ENCODE measurements around the gene CCHCR1.
A peak's percentile ranks its signal among the peaks of the same experiment; 100 is the strongest.
"Not testable (repeated sequence)": the region's sequence is repeated elsewhere in the genome, so short reads cannot be mapped to it uniquely, and the experiment has no call there.

Gene CCHCR1

DNA sequence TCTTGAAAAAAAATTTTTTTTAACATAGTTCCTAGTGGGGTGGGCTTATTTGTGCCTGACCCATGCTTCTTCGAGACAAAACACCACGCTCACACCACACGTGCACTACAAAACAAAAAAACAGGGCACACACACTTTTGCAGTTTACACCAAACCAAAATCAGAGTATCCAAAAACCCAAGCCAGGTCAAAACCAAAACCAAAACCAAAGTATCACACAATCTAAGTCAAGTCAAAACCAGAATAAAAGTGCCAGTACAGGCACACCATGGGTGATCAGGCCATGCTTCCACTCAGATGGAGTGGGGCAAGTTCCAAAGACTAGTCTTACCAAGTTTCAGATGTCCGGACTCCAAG lies 28.1 kb upstream of the CCHCR1 start:
- not testable (repeated sequence) for DNase-seq (ENCODE audit: low read depth in 1 of 2, low spot score in 1 of 2)

- not testable (repeated sequence) for DNase-seq (ENCODE audit: low read depth in 1 of 2, low spot score in 1 of 2)
Observed at GRCh38 chr6:31183859-31184258, 26.3 kb upstream of the CCHCR1 start.

- not testable (repeated sequence) for DNase-seq (ENCODE audit: low read depth in 1 of 2, low spot score in 1 of 2)
Observed at GRCh38 chr6:31183287-31183686, 25.7 kb upstream of the CCHCR1 start.

DNA sequence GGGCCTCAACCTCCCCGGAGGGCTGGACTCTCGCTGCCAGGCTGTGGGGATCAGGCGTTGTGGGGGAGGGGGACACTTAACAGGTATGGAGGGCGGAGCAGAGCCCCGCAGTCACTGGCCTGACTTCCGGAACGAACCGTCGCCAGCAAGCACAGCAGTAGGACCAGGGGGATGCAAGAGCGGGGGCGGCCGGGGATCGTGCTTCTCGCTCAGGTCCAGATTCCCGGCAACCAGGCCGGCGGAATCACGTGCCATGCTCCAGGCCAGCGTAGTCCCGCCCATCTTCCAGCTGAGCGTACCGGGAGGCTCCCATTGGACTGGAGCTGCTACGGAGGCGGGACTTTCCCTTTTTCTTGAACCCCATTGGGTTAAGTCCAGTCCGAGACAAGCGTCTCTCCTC lies 22.9 kb upstream of the CCHCR1 start:
- peak; percentile 21 to 33 for DNase-seq (ENCODE audit: low read depth in 1 of 2, low spot score in 1 of 2)

GRCh38 chr6:31179896-31180295 lies 22.3 kb upstream of the CCHCR1 start:
- no peak for DNase-seq (ENCODE audit: low read depth in 1 of 2, low spot score in 1 of 2)

GRCh38 chr6:31179042-31179386 lies 21.4 kb upstream of the CCHCR1 start:
- DNase-seq (ENCODE audit: low read depth in 1 of 2, low spot score in 1 of 2) = no peak

- no peak for DNase-seq (ENCODE audit: low read depth in 1 of 2, low spot score in 1 of 2)
Observed at GRCh38 chr6:31178143-31179041, 20.8 kb upstream of the CCHCR1 start.

DNA sequence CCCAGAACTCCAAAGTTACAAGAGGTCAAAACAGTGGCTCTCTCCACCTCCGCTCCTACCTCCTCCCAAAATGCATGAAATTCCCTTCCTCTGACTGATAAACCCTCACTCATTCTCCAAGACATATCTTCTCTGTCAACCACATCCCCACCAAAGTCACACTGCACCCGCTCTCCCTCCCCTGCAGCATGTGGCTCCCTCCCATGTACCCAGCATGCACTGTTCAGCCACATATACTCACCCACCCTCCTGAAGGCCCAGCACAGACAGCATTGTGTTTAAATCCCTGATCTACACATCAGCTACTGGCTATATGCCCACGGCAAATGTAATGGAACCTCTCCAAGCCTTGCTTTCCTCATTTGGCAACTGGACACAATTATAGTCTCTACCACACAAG lies 18.4 kb upstream of the CCHCR1 start:
- no peak for DNase-seq (ENCODE audit: low read depth in 1 of 2, low spot score in 1 of 2)

DNA sequence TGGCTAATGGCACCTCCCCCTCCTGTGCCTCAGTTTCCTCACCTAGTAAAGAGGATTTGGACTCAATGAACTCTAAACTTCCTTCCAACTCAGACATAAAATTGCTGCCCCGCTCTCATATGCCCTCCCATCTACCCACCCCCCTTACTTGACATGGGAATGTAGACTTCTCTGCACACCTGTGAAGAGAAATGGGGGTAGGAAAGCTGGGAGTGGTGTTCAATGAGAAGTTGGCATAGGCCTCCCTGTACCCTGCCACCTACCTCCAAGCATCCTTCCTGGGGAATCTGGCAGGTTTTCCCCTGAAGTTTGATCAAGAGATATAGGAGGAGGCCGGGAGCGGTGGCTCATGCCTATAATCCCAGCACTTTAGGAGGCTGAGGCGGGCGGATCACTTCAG lies 16.8 kb upstream of the CCHCR1 start:
- DNase-seq (ENCODE audit: low read depth in 1 of 2, low spot score in 1 of 2) = no peak

DNA sequence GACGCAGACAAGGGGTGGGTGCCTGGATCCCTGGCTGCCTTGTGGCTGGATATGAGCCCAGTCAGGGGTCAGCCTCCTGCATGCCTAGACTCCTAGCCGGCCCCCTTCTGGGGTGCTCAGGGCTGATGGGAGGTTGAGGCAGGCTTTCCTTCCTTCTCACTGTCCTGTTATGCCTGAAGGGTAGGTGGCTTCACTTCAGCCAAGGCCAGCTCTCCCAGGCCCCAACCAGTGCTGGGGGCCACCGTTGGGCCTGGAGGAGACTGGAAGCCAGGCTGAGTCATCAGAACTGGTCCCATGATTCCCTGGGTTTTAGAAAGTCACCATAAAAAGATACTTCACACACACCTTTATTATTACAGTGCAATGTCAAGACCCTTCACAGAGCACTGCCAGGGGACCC lies 15.8 kb upstream of the CCHCR1 start:
- no peak for DNase-seq (ENCODE audit: low read depth in 1 of 2, low spot score in 1 of 2)

DNA sequence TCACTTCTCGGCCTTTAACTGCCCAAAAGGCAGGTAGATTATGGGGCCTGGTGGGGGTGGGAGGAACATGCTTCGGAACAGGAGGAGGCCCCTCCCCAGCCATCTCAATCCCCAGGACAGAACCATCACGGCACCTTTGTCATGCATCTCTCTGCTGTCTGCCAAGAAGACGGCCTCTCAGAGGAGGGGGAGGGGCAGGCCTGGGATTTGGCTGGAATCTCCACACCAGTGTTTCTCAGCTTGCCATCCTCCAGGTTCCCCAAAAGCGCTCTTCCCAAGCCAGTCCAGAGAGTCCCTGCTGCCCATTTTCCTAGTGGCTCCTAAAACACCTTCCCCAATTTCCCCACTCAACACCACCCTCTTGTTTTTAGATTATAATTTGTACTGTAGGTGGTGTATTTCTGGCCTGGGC lies 15.4 kb upstream of the CCHCR1 start:
- DNase-seq (ENCODE audit: low read depth in 1 of 2, low spot score in 1 of 2) = no peak

DNA sequence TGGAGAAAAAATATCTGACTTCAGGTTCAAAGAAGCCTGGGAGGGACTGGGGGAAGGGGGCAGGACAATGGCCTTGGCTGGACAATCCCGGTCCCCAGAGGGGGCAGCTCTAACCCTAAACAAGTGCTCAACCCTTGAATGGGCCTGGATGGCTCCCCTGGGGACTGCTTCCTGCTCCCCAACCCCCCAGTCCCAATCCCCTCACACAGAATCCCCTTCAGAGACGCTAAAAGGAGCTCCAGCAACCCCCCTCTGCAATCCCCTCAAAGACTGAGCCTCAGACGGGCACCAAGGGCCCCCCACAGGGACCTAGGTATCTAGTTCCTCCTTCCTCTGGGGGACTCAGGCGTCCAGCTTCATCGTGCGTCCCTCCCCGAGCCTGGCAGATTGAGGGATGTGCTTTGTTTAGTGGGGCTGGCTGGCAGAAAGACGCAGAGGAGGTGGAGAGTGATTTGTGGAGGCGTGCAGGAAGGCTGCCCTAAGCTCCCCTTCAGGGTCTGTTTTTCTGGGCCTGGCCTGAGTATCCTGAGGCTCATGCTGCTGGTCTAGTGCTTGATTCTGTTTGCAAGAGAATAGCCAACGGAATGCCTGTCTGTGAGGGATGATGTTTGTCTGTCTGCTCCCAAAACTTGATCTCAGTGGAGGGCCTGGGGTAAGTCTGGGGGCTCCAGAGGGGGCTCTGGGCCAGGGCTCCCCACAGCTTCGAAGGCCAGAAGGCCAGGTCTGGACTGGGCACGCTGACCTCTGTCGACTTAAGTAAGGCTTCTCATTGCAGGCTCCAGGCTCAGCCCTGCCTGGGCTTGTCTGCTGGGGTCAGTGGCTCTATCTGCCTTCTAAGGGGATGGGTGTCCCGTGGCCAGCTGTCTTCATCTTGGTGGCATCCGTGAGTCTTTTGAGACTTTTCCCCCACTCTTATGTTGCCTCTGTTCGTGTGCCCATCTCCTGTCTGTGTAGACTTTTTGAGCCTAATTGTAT lies 14.6 kb upstream of the CCHCR1 start:
- no peak for DNase-seq (ENCODE audit: low read depth in 1 of 2, low spot score in 1 of 2)

GRCh38 chr6:31170987-31171671 lies 13.5 kb upstream of the CCHCR1 start:
- DNase-seq (ENCODE audit: low read depth in 1 of 2, low spot score in 1 of 2) = no peak

- DNase-seq (ENCODE audit: low read depth in 1 of 2, low spot score in 1 of 2) = no peak
Observed at GRCh38 chr6:31170600-31170881, 12.9 kb upstream of the CCHCR1 start, which contains the start of gene POU5F1. Gene POU5F1, minus strand, starts transcription at chr6:31170682. Its CDS starts 62 bp downstream, at chr6:31170620.

- not testable (repeated sequence) for DNase-seq (ENCODE audit: low read depth in 1 of 2, low spot score in 1 of 2)
Observed at GRCh38 chr6:31169858-31170599, 12.4 kb upstream of the CCHCR1 start.

- no peak for DNase-seq (ENCODE audit: low read depth in 1 of 2, low spot score in 1 of 2)
Observed at GRCh38 chr6:31169123-31169857, 11.7 kb upstream of the CCHCR1 start.

- no peak for DNase-seq (ENCODE audit: low read depth in 1 of 2, low spot score in 1 of 2)
Observed at GRCh38 chr6:31168606-31169005, 11.0 kb upstream of the CCHCR1 start.

DNA sequence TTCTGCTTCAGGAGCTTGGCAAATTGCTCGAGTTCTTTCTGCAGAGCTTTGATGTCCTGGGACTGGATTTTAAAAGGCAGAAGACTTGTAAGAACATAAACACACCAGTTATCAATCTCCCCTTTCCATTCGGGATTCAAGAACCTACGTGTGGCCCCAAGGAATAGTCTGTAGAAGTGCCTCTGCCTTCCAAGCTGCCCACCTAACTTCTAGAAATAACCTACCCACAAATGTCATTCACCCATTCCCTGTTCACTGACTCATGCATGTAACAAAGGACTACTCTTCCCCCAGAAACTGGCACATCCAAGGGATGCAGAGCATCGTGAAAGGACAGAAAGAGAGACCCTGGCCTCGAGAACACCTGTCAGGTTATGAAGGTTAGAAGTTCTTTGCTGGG lies 8.4 kb upstream of the CCHCR1 start:
- no peak for DNase-seq (ENCODE audit: low read depth in 1 of 2, low spot score in 1 of 2)

DNA sequence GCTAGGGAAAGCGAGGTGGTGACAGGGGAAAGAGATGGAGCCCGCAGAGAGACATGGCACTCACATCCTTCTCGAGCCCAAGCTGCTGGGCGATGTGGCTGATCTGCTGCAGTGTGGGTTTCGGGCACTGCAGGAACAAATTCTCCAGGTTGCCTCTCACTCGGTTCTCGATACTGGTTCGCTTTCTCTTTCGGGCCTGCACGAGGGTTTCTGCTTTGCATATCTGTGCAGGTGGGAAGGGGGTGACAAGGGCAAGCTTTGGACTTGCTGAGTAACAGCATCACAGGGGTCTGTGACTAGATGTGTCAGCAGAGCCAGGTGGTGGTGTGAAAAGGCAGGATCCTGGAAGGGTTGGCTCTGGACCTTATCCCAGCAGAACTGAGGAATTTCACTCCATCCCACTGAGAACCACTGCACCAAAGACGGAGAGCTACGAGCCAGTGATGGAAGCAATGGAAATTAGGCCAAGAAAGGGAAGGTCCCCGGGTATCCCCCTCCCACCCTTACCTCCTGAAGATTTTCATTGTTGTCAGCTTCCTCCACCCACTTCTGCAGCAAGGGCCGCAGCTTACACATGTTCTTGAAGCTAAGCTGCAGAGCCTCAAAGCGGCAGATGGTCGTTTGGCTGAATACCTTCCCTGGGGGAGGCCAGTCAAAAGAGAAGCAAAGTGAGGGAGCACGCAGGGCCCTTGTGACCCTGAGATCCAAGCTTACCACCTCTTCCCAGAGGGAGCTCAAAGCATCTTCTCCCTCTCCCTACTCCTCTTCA lies 7.6 kb upstream of the CCHCR1 start:
- not testable (repeated sequence) for DNase-seq (ENCODE audit: low read depth in 1 of 2, low spot score in 1 of 2)

Measured in activated T-helper 1 cell treated with anti-CD3 and anti-CD28 coated beads, Interleukin-2, amount 50 U/mL, for 16 hours (primary cell).